RPMI8226 (cell line): ENCODE results near the gene ZHX3.

ENCODE experiments used
- DNase-seq: peaks from one replicate; pipeline ENCODE4 v3.0.0-alpha.2; 2015

ZHX3 gene

GRCh38 chr20:41218466-41218865 is 99.1 kb downstream of the ZHX3 start:
- DNase-seq = no peak

DNA sequence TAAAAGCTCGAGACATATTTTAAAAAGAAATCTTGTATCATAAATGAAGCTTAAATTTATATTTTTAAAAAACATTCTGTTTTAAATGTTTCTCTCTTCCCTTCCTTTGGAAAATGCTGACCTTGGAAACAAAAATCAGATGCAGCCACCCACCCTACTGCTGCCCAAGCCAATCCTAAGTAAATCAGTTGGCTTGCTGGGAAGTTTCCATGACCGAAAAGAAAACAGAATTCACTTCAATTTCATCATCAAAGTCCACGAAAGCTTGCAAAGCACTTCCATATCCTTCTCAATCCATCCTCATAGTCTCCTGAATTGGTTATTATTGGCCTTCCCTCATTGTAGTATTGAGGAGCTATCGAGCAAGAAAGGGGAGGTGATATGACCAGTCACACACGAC is 100.1 kb downstream of the ZHX3 start:
- no peak for DNase-seq

DNA sequence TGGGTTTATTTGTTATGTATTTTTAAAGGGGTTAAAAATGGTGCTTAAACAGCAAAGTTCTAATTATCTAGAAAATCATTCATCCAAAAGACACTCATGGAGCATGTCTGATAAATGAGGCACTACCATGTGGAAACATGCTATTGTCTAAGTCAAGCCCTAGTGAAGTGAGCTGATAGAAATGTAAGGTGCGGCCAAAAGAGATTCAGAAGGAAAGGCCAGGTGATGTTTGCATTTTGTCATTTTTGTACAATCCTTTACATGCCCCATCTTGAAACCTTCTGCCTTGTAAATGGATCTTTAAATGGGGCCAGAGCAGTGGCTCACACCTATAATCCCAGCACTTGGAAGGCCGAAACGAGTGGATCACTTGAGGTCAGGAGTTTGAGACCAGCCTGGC is 102.9 kb downstream of the ZHX3 start:
- DNase-seq = no peak

GRCh38 chr20:41214202-41214601 is 103.3 kb downstream of the ZHX3 start:
- no peak for DNase-seq

- DNase-seq = no peak
Observed at GRCh38 chr20:41213150-41213820, 104.2 kb downstream of the ZHX3 start.

DNA sequence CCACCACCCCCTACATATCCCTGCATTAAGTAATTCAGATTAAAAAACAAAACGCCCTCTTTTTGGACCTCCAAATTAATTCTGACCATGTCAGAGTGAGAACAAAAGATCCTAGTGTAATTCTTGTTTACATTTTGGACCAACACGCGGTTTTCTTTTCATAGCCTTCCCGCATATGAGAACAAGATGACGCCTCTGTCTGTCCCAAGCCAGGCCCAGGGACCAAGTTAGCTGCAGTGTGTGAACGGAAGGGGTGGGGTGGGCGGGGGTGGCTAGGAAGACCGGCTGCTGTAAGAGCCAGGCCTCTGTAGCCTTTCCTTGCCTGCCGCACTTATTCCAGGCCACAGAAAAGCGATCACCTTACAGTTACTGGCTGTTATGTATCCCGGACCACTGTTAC is 112.2 kb downstream of the ZHX3 start:
- DNase-seq = no peak

GRCh38 chr20:41204304-41205265 is 112.9 kb downstream of the ZHX3 start:
- DNase-seq = no peak

DNA sequence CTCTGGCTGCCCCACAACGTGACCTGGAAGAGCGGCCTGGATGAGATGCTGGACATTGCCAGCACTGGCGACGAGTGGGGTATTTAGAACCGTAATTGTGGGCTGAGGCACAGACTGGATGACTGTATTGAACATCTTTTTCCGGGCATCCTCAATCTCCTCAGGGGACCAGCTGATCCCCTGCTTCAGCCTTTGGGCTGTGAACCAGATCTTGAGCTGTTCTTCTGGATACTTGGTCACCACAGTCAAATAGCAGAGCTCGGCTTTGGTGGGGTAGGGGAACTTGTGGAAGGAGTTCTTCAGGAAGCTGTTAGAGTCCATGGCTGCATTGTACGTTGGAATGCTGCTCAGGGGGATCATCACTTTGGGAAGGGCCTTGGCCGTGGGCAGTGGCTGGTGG is 113.9 kb downstream of the ZHX3 start:
- no peak for DNase-seq

DNA sequence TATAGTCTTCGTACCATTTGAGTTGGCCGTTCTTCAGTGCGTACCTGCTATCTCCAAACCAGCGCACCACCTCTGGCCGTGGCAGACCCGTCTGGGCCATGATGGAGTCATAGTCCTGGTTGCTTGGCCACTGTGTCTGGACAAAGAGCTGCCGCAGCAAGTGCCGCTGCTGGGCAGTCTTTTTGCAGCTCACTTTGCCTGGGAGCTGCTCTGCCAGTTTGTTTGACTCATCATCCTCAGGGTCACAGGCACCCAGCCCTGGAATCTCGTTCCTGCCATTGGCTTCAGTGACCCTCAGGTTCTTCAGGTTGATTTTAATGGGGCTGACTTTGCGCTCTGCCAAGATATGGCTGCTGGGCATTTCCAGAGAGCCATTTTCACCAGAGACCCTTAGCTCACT is 115.1 kb downstream of the ZHX3 start:
- DNase-seq = no peak

DNA sequence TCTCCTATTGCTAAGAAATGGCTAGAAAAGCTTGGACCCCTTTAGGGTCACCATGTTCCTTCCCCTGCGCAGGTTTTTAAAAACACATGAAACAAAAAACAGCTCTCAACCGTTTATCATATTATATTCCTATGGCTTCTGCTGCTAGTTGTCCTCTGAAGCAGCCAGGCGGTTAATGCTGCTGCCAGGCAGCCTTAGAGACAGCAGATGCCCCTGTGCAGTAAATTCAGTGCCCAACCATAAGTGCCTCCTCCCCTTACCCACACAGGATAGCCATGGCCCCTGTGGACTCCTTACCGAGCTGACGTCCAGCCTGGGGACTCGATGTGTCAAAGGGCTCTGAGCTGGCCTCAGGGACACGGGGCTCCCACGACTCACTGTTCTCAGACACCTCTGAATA is 115.8 kb downstream of the ZHX3 start:
- no peak for DNase-seq

DNA sequence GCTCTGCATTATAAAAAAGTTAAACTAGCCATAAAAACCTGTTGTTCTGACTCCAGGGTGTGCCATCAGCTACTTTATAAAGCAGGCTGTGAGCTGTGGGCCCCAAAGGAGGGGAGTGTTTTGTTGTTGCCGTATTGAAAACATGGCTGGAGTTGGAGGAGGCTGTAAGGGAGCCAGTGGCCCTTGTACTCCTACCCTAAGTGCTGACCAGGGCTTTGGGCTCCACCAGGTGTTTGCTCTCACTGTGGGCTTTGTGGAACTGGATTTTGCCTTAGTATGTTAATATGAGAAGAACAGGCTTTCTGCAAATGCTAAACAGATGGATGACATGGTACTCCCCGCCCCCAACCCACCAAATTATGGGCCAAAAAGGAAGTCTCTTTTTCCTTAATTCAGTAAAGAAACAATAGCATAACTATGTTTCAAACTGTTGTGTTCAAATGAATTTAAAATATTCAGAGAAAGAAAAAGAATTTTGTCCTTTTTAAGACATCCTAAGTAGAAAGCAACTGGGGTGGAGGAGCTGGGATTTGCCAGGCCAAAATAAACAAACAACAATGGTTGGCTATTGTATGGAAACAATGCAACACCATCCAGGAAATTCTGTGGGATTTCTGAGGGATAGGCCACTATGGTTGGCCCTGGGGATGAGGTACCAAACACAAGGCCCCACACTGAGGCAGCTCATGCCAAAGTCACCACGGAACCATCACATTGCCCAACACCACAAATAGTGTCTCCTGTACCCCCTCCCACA is 116.9 kb downstream of the ZHX3 start:
- DNase-seq = no peak

DNA sequence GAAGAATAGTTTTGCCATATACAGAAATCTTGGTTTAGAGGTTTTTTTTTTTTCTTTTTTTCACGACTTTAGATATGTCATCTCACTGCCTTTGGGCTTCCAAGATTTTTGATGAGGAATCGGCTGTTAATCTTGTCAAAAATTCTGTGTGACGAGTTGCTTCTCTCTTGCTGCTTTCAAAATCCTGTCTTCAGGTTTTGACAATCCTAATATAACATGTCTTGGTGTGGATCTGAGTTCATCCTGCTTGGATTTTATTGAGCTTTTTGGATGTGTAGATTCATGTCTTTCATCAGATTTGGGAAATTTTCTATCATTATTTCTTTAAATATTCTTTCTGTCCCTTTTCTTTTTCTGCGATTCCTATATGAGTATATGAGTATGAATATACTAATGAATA is 119.1 kb downstream of the ZHX3 start:
- DNase-seq = no peak

GRCh38 chr20:41196653-41197225 is 120.8 kb downstream of the ZHX3 start:
- no peak for DNase-seq

- no peak for DNase-seq
Observed at GRCh38 chr20:41192575-41192974, 125.0 kb downstream of the ZHX3 start.

GRCh38 chr20:41191562-41192500 is 125.7 kb downstream of the ZHX3 start:
- DNase-seq = no peak

- DNase-seq = no peak
Observed at GRCh38 chr20:41187668-41188067, 129.9 kb downstream of the ZHX3 start.

GRCh38 chr20:41185013-41185757 is 132.3 kb downstream of the ZHX3 start:
- no peak for DNase-seq

DNA sequence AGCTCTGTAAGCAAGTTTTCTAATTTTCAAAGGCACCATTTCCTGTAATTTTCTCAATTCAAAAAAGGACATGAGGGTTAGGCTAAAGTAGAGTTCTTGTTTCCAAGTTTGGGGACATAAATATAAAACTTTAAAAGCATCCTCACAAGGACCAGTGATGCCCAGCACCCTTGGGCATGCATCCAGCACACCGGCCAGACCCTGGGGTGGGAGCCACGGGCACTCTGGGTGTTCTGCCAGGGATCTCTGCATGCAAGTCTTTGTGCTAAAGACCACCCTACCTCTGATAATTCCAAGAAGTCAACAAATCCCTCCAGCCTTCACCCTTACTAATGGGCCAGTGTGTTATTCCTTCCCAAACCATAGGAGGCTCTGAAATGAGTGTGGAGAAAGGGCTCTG is 133.7 kb downstream of the ZHX3 start:
- no peak for DNase-seq

DNA sequence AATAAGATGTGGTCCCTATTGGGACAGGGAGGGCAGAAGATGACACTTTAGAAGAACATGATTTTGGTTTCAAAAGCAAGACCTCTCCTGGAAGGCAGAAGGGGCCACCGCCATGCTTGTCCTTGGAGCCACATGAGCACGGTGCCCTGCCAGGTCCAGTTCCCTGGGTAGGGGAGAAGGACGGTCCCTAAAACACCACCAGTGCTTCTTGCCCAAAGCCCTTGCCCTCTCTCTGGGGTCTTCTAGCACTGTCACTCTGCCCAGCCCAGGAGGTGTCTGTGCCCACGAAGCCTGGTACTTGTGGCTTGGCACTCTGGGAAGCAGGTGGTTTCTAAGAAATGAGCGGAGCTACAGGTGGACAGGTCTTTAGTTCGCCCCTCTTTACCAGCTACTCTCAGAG is 134.1 kb downstream of the ZHX3 start:
- DNase-seq = no peak

GRCh38 chr20:41182296-41183212 is 135.0 kb downstream of the ZHX3 start:
- no peak for DNase-seq
